Activated gamma-delta T cell treated with Interleukin-2 at 50 U/mL for 16 hours (primary cell): Measurements from ENCODE around the gene SLC27A5.
"Not testable (repeated sequence)": the region's sequence is repeated elsewhere in the genome, so short reads cannot be mapped to it uniquely, and the experiment has no call there.

Experiments
- DNase-seq: peaks from one replicate; pipeline ENCODE4 v3.0.0-alpha.2; 2020

SLC27A5 gene

DNA sequence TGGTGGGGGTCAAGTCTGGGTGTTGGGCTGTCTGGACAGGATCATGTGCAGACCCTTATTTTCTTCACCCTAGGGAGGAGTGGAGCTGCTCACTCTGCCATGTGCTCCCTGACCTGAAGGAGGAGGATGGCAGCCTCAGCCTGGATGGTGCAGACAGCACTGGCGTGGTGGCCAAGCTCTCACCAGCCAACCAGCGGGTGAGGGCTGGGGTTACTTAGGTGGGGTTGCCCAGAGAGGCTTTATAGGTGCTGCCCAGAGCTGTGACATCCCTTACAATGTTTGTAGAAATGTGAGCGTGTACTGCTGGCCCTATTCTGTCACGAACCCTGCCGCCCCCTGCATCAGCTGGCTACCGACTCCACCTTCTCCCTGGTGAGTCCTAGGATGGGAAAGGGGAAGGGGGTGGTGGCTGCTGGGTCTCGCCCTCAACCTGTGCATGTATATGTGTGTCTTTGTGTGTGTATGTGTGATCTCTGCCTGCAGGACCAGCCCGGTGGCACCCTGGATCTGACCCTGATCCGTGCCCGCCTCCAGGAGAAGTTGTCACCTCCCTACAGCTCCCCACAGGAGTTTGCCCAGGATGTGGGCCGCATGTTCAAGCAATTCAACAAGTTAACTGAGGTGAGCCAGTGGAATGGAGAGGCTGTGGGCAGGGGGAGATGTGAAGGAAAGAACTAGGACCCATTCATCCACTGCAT lies 38.0 kb upstream of the SLC27A5 start:
- no peak for DNase-seq

GRCh38 chr19:58548859-58549663 lies 37.3 kb upstream of the SLC27A5 start:
- no peak for DNase-seq

DNA sequence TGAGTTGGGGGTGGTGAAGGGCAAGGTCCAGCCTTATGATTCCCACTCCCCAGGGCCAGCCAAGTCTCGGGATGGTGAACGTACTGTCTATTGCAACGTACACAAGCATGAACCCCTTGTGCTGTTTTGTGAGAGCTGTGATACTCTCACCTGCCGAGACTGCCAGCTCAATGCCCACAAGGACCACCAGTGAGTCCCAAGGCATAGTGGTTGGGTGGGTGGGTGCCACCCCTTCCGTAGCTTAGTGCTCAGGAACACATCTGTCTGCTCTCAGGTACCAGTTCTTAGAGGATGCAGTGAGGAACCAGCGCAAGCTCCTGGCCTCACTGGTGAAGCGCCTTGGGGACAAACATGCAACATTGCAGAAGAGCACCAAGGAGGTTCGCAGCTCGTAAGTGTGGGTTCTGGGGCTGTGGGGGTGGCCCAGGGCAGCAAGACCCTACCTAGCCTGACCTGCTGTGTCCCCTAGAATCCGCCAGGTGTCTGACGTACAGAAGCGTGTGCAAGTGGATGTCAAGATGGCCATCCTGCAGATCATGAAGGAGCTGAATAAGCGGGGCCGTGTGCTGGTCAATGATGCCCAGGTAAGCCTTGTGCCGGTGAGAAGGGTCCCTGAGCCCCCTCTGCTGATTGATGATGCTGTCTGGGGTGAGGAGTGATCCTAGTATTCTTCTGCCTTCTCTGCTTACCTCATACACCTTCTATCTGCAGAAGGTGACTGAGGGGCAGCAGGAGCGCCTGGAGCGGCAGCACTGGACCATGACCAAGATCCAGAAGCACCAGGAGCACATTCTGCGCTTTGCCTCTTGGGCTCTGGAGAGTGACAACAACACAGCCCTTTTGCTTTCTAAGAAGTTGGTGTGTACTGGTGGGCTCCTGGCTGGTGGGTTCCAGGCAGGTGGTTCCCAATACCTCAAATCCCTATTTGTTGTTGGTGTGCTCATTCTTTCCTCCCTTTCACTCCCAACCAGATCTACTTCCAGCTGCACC lies 35.8 kb upstream of the SLC27A5 start:
- DNase-seq: no peak

DNA sequence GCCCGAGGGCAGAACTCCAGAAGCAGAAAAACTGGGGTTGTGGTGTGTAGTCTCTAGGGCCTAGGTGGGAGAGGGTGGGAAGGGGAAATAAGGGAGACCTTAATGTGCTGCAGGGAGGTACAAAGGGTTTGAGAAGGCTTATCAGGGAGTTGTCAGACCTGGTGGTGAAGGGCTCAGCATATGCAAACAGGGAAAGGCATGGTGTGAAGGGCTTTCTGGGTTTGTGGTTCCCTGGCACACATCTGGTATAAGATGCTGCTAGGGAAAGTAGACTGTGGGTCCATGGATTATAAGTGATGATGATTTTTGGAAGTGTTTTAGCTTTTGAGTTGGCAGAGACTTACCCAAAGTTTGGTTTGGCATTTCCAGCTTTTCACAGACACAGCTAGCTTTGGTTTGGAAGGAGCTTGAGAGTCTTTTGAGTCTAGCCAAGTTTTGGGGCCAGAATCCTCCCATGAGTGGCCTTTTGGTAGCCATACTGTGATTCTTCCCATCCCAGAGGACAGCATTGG lies 34.3 kb upstream of the SLC27A5 start:
- no peak for DNase-seq

DNA sequence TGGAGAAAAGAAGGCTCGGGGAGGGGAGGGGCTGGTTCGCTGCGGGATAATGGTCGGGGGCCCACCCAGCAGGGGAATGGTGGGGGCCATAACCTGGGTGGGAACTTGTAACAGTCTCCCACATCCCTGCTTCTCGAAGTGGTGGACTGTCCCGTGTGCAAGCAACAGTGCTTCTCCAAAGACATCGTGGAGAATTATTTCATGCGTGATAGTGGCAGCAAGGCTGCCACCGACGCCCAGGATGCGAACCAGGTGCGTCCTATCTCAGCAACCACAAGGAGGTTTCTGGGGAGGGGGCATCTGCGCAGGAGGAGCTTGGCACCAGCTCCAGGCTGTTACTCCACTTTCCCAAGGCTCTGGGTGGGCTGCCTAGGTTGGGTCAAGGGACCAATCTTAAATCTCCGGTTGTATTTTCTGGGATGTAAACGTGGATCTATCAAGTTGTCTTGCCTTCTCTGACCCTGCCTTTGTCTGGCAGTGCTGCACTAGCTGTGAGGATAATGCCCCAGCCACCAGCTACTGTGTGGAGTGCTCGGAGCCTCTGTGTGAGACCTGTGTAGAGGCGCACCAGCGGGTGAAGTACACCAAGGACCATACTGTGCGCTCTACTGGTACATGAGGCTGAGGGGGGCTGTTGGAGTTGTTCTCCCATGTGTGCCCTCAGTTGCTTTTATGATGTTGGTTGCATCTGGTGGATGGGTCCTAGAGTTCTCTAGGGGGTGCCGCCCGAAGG lies 33.7 kb upstream of the SLC27A5 start:
- DNase-seq: no peak

GRCh38 chr19:58544591-58545285 lies 32.9 kb upstream of the SLC27A5 start:
- peak; percentile 68 for DNase-seq

DNA sequence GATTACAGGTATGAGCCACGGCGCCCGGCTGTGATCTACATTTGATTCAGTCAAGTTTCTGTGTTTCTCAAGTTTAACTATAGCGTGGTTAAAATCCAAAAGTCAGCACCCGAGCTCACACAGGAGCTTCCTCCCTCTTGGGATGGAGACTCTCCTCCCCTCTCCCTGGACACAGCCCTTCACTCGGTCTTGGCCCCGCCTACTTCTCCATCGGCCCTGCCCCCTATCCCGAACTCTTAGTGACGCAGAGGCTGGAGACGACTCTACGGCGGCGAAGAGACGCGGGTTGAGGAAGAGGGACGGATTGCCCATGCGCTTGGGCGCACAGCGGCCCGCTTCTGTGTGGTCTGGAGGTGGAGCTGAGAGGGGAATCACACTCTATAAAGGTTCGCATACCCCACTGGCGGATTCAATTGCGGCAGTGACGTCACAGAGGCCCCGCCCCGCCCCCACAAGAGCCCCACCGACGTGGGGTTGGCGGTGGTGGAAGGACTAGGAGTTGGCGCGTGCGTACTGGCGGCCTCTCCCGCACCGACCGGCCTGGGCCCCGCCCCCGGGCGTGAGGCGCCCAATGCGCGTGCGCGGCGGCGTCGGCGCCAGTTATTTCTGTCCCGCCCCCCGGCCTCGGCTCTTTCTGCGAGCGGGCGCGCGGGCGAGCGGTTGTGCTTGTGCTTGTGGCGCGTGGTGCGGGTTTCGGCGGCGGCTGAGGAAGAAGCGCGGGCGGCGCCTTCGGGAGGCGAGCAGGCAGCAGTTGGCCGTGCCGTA lies 32.2 kb upstream of the SLC27A5 start, which contains the start of gene TRIM28:
Gene TRIM28, plus strand, starts transcription at position 239 of the 765 bp plus-strand sequence. CDS start 694 bp downstream, outside the sequence.
- DNase-seq: peak; percentile 100

DNA sequence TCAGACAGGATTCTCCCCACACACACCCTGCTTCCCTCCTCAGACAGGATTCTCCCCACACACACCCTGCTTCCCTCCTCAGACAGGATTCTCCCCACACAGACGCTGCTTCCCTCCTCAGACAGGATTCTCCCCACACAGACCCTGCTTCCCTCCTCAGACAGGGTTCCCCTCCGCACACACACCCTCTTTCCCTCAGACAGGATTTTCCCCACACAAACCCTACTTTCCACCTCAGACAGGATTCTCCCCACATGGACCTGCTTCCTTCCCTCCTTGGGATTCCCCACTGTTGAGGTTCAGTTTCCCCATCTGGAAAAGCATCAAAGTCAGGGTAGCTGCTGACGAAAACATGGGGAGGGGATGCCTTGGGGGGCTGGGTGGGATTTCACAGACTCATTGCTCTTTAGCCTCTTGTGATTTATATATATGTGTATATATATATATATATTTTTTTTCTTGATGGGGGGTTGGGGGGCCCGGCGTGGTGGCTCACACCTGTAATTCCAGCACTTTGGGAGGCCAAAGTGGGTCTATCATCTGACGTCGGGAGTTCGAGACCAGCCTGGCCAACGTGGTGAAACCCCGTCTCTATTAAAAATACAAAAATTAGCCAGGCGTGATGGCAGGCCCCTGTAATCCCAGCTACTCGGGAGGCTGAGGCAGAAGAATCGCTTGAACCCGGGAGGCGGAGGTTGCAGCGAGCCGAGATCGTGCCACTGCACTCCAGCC lies 31.0 kb upstream of the SLC27A5 start:
- not testable (repeated sequence) for DNase-seq

DNA sequence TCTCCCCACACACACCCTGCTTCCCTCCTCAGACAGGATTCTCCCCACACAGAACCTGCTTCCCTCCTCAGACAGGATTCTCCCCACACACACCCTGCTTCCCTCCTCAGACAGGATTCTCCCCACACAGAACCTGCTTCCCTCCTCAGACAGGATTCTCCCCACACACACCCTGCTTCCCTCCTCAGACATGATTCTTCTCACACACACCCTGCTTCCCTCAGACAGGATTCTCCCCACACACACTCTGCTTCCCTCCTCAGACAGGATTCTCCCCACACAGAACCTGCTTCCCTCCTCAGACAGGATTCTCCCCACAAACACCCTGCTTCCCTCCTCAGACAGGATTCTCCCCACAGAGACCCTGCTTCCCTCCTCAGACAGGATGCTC lies 27.4 kb upstream of the SLC27A5 start:
- DNase-seq: not testable (repeated sequence)

DNA sequence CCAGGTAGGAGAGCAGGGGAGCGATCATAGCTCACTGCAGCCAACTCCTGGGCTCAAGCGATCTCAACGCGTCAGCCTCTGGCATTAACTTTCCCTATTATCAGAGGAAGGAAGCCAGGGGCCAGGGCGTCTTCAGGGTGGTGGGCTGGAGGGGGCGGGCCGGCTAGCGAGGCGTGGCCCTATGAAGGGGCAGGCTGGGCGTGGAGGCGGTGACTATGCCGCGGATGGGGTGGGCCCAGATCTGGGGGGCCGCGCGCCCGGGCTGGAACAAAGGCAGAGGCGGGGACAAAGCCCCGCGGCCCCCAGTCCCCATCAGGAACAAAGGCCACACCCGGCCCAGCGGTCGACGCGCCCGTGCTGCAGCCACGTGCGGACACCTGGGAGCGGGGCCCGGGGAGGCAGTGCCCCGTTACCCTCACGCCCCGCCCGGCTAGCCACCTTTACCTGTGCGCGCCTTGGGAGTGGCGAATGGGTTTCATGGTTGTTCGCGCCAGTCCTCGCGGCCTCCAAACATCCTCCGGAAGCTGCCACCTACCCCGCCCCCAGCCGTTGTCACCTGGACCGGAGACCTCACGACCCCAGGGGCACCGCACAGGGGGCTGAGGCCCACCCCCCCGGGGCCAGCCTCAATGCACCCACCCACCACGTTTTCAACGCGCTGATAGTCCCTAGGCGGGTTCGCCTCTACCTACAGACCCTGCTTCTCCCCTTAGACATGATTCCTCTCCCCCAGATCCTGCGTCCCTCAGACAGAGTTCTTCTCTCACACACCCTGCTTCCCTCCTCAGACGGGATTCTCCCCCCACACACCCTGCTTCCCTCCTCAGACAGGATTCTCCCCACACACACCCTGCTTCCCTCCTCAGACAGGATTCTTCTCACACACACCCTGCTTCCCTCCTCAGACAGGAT lies 26.7 kb upstream of the SLC27A5 start:
- peak; percentile 48 for DNase-seq

- no peak for DNase-seq
Observed at GRCh38 chr19:58536852-58537798, 25.3 kb upstream of the SLC27A5 start.

DNA sequence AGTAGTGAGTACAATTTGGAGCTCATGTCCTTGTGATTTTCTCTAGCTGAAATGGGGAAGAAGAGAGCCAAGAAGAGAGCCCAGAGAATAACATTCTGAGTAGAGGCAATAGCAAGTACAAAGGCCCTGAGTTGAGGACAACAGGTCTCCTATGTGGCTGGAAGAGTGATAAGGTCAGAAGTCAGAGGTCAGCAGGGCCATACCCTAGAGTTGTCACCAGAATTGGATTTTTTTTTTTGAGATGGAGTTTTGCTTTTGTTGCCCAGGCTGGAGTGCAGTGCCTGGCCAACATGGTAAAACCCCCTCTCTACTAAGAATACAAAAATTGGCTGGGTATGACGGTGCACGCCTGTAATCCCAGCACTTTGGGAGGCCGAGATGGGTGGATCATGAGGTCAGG lies 24.1 kb upstream of the SLC27A5 start:
- DNase-seq: no peak

DNA sequence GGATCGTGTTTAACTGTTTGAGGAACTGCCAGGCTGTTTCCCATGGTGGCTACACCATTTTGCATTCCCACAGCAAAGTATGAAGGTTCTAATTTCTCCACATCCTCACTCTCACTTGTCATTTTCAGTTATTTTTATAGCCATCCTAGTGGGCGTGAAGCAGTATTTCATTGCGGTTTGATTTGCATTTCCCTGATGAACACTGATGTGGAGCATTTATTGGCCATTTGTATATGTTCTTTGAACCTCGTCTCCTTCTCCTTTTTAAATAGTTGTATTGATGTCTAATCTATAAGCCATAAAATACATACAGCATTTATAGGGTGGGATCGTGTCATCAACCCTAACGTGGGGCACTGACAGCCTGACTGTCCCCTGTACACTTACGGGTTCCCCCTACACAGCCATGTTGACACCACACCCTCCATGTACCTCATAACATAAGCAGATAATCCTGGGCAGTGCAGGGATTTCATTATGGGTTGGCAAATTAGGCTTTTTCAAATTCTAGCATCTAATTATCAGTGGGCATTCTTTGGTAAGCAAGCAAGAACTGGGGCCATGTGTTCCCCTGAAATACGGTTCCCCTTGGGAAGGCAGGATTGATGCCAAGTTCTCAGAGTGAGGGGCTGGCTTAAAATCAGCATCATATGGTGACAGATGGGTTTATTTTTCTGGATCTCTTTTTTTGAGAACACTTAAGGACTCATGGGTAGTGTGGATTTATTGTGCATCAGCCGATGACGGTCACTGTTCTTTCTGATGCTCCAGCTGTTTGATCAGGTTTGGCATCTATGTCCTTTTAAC lies 19.4 kb upstream of the SLC27A5 start:
- DNase-seq: no peak

- DNase-seq: no peak
Observed at GRCh38 chr19:58529405-58529804, 17.6 kb upstream of the SLC27A5 start.

GRCh38 chr19:58522709-58523108 lies 10.9 kb upstream of the SLC27A5 start:
- DNase-seq: no peak

DNA sequence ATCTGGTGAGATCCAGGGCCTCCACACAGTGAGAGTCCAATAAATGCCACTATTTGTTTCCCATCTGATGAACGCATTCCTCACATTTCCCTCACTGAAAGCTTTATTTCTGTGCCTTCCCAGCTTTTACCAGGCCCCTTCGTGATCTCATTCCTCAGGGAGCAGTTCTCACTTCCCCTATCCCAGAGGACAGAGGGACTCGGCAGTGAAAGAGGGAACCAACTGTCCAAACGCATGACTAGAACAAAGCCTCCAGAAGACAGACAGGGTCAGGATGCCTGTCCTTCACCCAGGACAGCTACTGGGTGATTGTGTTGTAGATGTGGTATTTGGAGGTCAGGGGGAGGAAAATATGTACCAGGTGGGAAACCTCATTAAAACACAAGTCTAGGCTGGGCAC lies 9.9 kb upstream of the SLC27A5 start:
- no peak for DNase-seq

DNA sequence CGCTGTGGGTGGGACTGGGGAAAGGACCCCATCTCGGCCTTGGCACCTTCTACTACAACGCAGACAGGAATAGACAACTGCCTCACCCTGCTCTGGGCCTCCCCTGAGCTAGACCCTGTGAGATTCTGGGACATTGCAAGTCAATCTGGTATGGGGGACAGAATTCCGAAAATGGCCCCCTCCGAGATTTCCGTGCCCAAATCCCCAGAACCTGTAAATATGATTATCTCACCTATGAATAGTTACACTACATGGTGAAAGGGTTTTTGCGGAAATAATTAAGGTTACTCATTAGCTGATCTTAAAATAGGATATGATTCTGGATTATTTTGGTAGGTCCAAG lies 8.4 kb upstream of the SLC27A5 start:
- DNase-seq: no peak
